HL-60 (cell line): ENCODE measurements around the gene LINGO3.

ENCODE experiments used
- CTCF ChIP-seq: IDR thresholded peaks from one replicate; pipeline ENCODE4 v1.5.1; 2011; ENCODE audit warnings: low read length, control low read depth, inconsistent platforms; ENCODE audit not compliant: insufficient read depth
- GABPA ChIP-seq: IDR thresholded peaks from 2 replicates; pipeline ENCODE4 v1.6.1; 2012; ENCODE audit warnings: low read depth
- POLR2AphosphoS5 ChIP-seq: IDR thresholded peaks from 2 replicates; pipeline ENCODE4 v1.6.1; 2012; ENCODE audit warnings: low read depth
- REST ChIP-seq: IDR thresholded peaks from 2 replicates; pipeline ENCODE4 v1.6.1; 2012; ENCODE audit warnings: low read depth; ENCODE audit not compliant: insufficient replicate concordance
- SPI1 ChIP-seq: IDR thresholded peaks from 2 replicates; pipeline ENCODE4 v1.6.1; 2012; ENCODE audit warnings: low read depth, mild to moderate bottlenecking, borderline replicate concordance

GRCh38 chr19:2339644-2340310 lies 31.8 kb upstream of the LINGO3 start:
- TF ChIP-seq CTCF (no peak), POLR2AphosphoS5 (no peak), GABPA (no peak), REST (no peak), SPI1 (no peak)
